HL-60 (cell line): Measurements from ENCODE around the gene DAPK1.

Source experiments
- DNase-seq, 2 experiments: peaks; one replicate each; pipeline ENCODE4 v3.0.0-alpha.2; 2010 to 2020; ENCODE audit warnings: low read depth in 1 of 2, low spot score in 1 of 2
- H3K27ac ChIP-seq: fragments of 250-450 bp; sonication (Bioruptor Pico); replicated peaks from 2 replicates; pipeline ENCODE4 v1.5.1; 2020; ENCODE audit warnings: mild to moderate bottlenecking, moderate library complexity
- H3K27me3 ChIP-seq: fragments of 250-450 bp; sonication (Bioruptor Pico); 2 replicates; pipeline ENCODE4 v1.5.1; 2021; ENCODE audit warnings: mild to moderate bottlenecking, moderate library complexity; ENCODE audit not compliant: insufficient read depth, poor library complexity, severe bottlenecking
- H3K4me3 ChIP-seq: replicated peaks from 2 replicates; pipeline ENCODE4 v1.5.1; 2011; ENCODE audit warnings: mild to moderate bottlenecking, control low read depth, low read length; ENCODE audit not compliant: insufficient read depth
- GABPA ChIP-seq: IDR thresholded peaks from 2 replicates; pipeline ENCODE4 v1.6.1; 2012; ENCODE audit warnings: low read depth
- POLR2AphosphoS5 ChIP-seq: IDR thresholded peaks from 2 replicates; pipeline ENCODE4 v1.6.1; 2012; ENCODE audit warnings: low read depth
- SPI1 ChIP-seq: IDR thresholded peaks from 2 replicates; pipeline ENCODE4 v1.6.1; 2012; ENCODE audit warnings: low read depth, mild to moderate bottlenecking, borderline replicate concordance
- TF ChIP-seq, protein P1 (sequence below): IDR thresholded peaks from one replicate; pipeline ENCODE4 v1.5.1; 2011; ENCODE audit warnings: low read length, control low read depth, inconsistent platforms; ENCODE audit not compliant: insufficient read depth
- TF ChIP-seq, protein P2 (sequence below): IDR thresholded peaks from 2 replicates; pipeline ENCODE4 v1.6.1; 2012; ENCODE audit warnings: low read depth; ENCODE audit not compliant: insufficient replicate concordance

The DAPK1 gene

DNA sequence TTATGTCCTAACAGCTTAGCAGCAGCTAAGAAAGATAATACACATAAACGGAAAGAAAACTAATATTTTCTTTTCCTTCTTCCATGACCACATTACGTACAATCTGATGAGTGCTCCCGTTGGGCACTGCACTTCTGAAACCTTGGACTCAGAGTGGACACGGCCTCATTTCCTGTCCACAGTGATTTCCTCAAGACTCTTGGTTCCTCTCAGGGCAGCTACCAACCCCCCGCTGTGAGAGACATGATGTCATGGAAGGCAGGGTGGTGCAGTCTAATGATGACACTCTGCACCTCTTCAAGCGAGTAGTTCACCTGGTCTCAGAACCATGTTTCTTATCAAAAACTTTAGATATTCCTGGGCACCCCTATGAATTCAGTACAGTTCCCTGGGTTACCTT is 159.5 kb downstream of the DAPK1 start:
- DNase-seq = no peak
- H3K4me3 ChIP-seq = no peak overlapping the region
- TF ChIP-seq SPI1 = no peak
- TF ChIP-seq, protein P1, sequence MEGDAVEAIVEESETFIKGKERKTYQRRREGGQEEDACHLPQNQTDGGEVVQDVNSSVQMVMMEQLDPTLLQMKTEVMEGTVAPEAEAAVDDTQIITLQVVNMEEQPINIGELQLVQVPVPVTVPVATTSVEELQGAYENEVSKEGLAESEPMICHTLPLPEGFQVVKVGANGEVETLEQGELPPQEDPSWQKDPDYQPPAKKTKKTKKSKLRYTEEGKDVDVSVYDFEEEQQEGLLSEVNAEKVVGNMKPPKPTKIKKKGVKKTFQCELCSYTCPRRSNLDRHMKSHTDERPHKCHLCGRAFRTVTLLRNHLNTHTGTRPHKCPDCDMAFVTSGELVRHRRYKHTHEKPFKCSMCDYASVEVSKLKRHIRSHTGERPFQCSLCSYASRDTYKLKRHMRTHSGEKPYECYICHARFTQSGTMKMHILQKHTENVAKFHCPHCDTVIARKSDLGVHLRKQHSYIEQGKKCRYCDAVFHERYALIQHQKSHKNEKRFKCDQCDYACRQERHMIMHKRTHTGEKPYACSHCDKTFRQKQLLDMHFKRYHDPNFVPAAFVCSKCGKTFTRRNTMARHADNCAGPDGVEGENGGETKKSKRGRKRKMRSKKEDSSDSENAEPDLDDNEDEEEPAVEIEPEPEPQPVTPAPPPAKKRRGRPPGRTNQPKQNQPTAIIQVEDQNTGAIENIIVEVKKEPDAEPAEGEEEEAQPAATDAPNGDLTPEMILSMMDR = no peak
- TF ChIP-seq, protein P2, sequence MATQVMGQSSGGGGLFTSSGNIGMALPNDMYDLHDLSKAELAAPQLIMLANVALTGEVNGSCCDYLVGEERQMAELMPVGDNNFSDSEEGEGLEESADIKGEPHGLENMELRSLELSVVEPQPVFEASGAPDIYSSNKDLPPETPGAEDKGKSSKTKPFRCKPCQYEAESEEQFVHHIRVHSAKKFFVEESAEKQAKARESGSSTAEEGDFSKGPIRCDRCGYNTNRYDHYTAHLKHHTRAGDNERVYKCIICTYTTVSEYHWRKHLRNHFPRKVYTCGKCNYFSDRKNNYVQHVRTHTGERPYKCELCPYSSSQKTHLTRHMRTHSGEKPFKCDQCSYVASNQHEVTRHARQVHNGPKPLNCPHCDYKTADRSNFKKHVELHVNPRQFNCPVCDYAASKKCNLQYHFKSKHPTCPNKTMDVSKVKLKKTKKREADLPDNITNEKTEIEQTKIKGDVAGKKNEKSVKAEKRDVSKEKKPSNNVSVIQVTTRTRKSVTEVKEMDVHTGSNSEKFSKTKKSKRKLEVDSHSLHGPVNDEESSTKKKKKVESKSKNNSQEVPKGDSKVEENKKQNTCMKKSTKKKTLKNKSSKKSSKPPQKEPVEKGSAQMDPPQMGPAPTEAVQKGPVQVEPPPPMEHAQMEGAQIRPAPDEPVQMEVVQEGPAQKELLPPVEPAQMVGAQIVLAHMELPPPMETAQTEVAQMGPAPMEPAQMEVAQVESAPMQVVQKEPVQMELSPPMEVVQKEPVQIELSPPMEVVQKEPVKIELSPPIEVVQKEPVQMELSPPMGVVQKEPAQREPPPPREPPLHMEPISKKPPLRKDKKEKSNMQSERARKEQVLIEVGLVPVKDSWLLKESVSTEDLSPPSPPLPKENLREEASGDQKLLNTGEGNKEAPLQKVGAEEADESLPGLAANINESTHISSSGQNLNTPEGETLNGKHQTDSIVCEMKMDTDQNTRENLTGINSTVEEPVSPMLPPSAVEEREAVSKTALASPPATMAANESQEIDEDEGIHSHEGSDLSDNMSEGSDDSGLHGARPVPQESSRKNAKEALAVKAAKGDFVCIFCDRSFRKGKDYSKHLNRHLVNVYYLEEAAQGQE = no peak
- TF ChIP-seq GABPA = no peak
- no peak for TF ChIP-seq POLR2AphosphoS5
- no peak overlapping the region for H3K27ac ChIP-seq
- H3K27me3 ChIP-seq = no peaks in the 10 kb centered on the region

DNA sequence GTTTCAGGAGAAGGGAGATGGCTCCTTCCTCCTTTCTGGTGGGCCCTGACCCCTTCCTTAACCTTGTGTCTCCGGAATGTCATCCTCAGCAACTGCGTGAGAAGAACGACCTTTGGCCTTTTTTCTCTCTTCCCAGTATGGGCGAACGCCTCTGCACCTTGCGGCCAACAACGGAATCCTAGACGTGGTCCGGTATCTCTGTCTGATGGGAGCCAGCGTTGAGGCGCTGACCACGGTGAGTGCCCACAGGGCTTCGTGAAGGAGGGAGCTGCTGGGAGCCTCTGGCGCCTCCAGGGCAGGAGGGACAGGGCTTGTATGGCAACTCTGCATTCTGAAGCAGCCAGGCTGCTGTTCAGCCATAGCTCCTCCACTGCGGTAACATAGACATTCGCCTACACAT is 160.2 kb downstream of the DAPK1 start:
- TF ChIP-seq SPI1 (no peak), GABPA (no peak), POLR2AphosphoS5 (no peak)
- TF ChIP-seq, protein P1 = no peak
- TF ChIP-seq, protein P2 = no peak
- no peak overlapping the region for H3K27ac ChIP-seq
- no peak for DNase-seq

DNA sequence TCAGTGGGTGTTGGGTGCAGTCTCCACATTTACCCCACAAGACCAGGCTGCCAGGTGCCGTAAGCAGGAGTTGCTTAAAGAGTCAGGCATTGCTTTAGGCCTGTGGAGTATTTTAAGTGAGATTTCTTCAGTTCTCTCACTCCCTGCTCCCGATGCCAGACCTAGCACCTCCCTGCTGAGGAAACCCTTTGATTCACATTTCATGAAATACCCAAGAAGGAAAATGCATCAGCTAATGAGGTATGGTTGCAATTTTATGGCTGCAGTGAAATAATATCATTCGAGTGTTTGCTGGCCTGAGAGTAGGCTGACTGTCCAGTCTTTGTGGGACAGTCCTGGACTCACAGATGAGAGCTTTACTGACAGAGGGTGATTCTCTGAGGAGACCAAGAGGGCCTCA is 160.8 kb downstream of the DAPK1 start:
- TF ChIP-seq POLR2AphosphoS5 (no peak), GABPA (no peak), SPI1 (no peak)
- TF ChIP-seq, protein P2 = no peak
- TF ChIP-seq, protein P1 = no peak
- DNase-seq = no peak
- H3K27ac ChIP-seq = no peak overlapping the region
- no peaks in the 10 kb centered on the region for H3K27me3 ChIP-seq
- H3K4me3 ChIP-seq = no peak overlapping the region

More for the DNA sequence above, 160.2 kb downstream of the DAPK1 start:
- no peak overlapping the region for H3K4me3 ChIP-seq
- no peaks in the 10 kb centered on the region for H3K27me3 ChIP-seq
